Lower leg skin (tissue), 4 donors: ENCODE data around the gene RALGAPA1. TPM values are rescaled to one million over a fixed set of nuclear protein-coding genes. Genes with fewer than 3 reads are reported as not detected.

ENCODE experiments used
- DNase-seq, 2 donors: peaks; one replicate each; pipeline ENCODE4 v3.0.0-alpha.2; 2019; ENCODE audit warnings: low spot score in 2 of 2
- H3K4me3 ChIP-seq: fragments of 200-600 bp; sonication (generic); 2 replicates; pipeline ENCODE4 v1.5.1; 2017; ENCODE audit warnings: mild to moderate bottlenecking, low read depth; ENCODE audit not compliant: poor library complexity, severe bottlenecking
- POLR2A ChIP-seq, 2 donors: fragments of 450-650 bp; IDR thresholded peaks; one replicate each; pipeline ENCODE4 v1.6.1; 2016 to 2017; ENCODE audit warnings: antibody characterized with exemption in 2 of 2, mild to moderate bottlenecking in 1 of 2, moderate library complexity in 1 of 2
- WGBS, 2 donors: methylation state at CpG; one replicate each; pipeline ENCODE4 v1.1.5; 2018; 5-methylcytosine and 5-hydroxymethylcytosine counted together
- intact Hi-C: fragments of 100-400 bp; cut with DNase I; formaldehyde crosslinking; loops from one replicate; pipeline ENCODE4 v1.15.0; 2023; ENCODE audit warnings: low total_unique reads
- total RNA-seq, 4 donors: library from RNA; depleted of rRNA; stranded (reverse); fragments of >200 nt; gene quantifications; one replicate each; pipeline ENCODE4 v1.1.0, GENCODE V29; 2016
- TF ChIP-seq, protein P1 (sequence below), 3 donors: fragments of 450-650 bp; IDR thresholded peaks; one replicate each; pipeline ENCODE4 v1.5.1; 2016; ENCODE audit warnings: antibody characterized with exemption in 3 of 3, mild to moderate bottlenecking in 3 of 3, moderate library complexity in 2 of 3

Gene RALGAPA1
- total RNA-seq, 4 donors from 2014 or later = 48.4 to 56.9 (median 50.2) TPM

DNA sequence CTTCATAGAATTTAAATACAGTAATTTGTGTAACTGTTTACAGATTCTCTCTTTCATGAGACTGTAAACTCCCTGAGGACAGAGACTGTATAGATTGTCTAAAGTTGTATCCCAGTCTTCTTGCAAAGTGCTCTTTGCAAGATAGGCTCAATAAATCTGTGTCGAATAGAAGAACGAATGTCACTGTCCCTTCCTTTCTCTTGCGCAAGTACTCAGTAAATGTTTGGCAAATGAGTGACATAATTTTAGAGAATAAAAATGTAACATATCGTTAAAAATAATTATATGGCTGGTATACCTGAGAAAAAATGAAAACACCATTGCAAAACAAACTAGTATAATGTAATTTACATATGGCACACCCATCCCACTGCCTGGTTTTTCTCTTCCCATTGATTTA, 1.9 kb upstream of the RALGAPA1 start:
- no peak for DNase-seq
- intact Hi-C loops = no loop called here
- 93% methylated on average over 4 of the region's 4 CpGs for WGBS, 2 donors
- TF ChIP-seq, protein P1, sequence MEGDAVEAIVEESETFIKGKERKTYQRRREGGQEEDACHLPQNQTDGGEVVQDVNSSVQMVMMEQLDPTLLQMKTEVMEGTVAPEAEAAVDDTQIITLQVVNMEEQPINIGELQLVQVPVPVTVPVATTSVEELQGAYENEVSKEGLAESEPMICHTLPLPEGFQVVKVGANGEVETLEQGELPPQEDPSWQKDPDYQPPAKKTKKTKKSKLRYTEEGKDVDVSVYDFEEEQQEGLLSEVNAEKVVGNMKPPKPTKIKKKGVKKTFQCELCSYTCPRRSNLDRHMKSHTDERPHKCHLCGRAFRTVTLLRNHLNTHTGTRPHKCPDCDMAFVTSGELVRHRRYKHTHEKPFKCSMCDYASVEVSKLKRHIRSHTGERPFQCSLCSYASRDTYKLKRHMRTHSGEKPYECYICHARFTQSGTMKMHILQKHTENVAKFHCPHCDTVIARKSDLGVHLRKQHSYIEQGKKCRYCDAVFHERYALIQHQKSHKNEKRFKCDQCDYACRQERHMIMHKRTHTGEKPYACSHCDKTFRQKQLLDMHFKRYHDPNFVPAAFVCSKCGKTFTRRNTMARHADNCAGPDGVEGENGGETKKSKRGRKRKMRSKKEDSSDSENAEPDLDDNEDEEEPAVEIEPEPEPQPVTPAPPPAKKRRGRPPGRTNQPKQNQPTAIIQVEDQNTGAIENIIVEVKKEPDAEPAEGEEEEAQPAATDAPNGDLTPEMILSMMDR (IDR thresholded peaks at IDR 0.05) = no peak
- no peak for TF ChIP-seq POLR2A (IDR thresholded peaks at IDR 0.05)
- no peak overlapping the region for H3K4me3 ChIP-seq

- TF ChIP-seq POLR2A (IDR thresholded peaks at IDR 0.05) = no peak
- TF ChIP-seq, protein P1 (IDR thresholded peaks at IDR 0.05) = no peak
- H3K4me3 ChIP-seq = no peak overlapping the region
- 22 to 24% methylated on average over 2 of the region's 2 CpGs for WGBS, 2 donors
- DNase-seq = no peak
- intact Hi-C loops = no loop called here
Measured at GRCh38 chr14:35809597-35809996, 502 bp upstream of the RALGAPA1 start.

DNA sequence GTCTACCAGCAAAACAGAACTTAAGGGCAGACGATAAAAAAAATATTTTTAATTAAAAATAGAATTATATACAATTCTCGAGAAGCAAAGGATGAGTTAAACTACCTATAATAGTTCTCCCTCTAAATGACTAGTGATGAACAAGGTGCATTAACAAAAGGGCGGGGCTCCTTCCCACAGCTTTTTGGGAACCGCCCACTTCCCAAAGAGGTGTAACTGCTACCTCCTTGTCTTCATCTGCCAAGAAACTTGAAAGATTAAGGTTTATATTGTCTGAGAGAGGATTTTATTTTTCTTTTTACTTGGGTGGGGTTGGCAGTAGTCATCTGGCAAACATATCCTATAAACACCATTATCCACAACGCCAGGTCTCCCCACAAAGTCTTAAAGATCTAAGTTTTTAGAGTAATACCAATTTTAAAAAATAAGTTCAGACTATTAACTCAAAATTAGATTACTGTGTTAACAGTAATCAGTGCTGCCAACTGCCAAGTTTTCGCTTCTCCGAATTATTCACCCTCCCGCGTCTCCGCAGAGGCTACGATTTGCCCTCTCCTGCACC, 938 bp downstream of the RALGAPA1 start:
- peak overlapping the region; percentile 52 for H3K4me3 ChIP-seq
- WGBS, 2 donors = 2% methylated on average over 11 of the region's 11 CpGs
- intact Hi-C loops = no loop called here
- no peak for DNase-seq
- no peak for TF ChIP-seq POLR2A (IDR thresholded peaks at IDR 0.05)
- TF ChIP-seq, protein P1 (IDR thresholded peaks at IDR 0.05) = no peak

DNA sequence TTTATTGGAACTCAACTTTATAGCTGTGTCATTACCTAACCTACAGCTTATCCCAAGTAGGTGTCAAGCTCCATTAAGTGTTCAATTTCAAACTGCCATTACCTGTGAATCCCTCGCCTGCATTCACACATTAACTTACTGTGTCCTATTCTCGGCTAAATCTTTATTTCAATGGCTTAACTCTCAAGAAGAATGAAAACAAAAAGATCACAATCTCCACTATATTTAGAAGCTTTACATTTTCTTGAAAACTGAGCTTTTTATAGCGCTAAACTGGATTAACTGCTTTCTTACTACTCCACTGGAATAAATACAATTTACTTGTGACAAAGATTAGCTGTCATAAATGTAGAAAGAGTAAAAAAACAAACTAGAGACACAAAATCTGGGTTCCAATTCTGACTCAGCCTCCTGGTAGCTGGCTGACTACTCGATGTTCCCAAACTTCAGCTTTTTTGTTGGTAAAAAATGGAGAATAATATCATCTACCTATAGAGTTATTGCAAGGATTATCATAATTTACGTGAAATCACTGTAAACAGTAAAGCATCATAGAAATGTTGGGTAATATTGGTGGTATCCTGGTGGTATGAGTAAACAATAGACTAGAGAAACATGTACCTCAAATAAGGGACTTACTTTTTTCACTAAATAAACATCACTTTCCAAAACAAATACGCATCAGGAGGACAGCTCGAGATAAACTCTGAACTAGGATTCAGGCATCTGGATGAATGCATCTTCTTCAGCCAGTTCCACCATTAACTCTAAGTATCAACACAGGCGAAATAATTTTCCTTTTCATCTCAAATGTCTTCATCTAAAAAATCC, 1.7 kb downstream of the RALGAPA1 start:
- WGBS, 2 donors = 58 to 65% methylated on average over 8 of the region's 8 CpGs
- no peak overlapping the region for H3K4me3 ChIP-seq
- intact Hi-C loops = no loop called here
- TF ChIP-seq, protein P1 (IDR thresholded peaks at IDR 0.05) = no peak
- no peak for TF ChIP-seq POLR2A (IDR thresholded peaks at IDR 0.05)
- no peak for DNase-seq

GRCh38 chr14:35806006-35806907, 2.8 kb downstream of the RALGAPA1 start:
- WGBS, 2 donors = 74 to 78% methylated on average over 2 of the region's 2 CpGs
- intact Hi-C loops = no loop called here
- TF ChIP-seq POLR2A (IDR thresholded peaks at IDR 0.05) = no peak
- TF ChIP-seq, protein P1 (IDR thresholded peaks at IDR 0.05) = no peak
- no peak overlapping the region for H3K4me3 ChIP-seq
- no peak for DNase-seq
